Endothelial cell of umbilical vein (primary cell): ENCODE results near the gene PCBP1. TPM values are rescaled to one million over a fixed set of nuclear protein-coding genes. Genes with fewer than 3 reads are reported as not detected.

Experiments
- BruUV-seq: library from RNA; stranded (reverse); fragments of 400-500 nt; replicated peaks from 2 replicates; lab custom pipeline; 2021; lab: Mats Ljungman, UMichigan
- CTCF ChIA-PET: fragments of 300-600, 350-600 bp; sonication (Branson Sonifier 250); formaldehyde crosslinking; loops from one replicate; lab custom pipeline; 2021; ENCODE audit warnings: antibody characterized with exemption, inconsistent platforms; lab: Charles Lee
- POLR2A ChIA-PET: fragments of 300-600, 350-600 bp; sonication (Branson Sonifier 250); formaldehyde crosslinking; loops from one replicate; lab custom pipeline; 2021; ENCODE audit warnings: antibody characterized with exemption, inconsistent platforms; lab: Charles Lee
- DNase-seq: peaks from one replicate; pipeline ENCODE4 v3.0.0-alpha.2; 2011; ENCODE audit warnings: low read depth, low spot score
- FAIRE-seq: peaks from 2 replicates; lab custom pipeline; 2011; peaks lifted over from hg19 to GRCh38; lab: Jason Lieb, UNC
- H2AFZ ChIP-seq: 2 replicates; pipeline ENCODE4 v1.6.0; 2012; ENCODE audit warnings: low read depth, low read length, control low read depth, inconsistent platforms
- H3K27ac ChIP-seq: 2 replicates; pipeline ENCODE4 v1.5.1; 2011; ENCODE audit warnings: low read depth, mild to moderate bottlenecking, control low read depth, low read length, moderate library complexity; ENCODE audit not compliant: insufficient read depth
- H3K27me3 ChIP-seq, 2 experiments: 2 replicates each; pipeline versions ENCODE4 v1.6.0 to v1.6.1; 2011; ENCODE audit warnings: low read length in 2 of 2, mixed read lengths in 1 of 2; ENCODE audit not compliant: control insufficient read depth in 2 of 2, insufficient read depth in 2 of 2
- H3K36me3 ChIP-seq, 2 experiments: 2 replicates in 1 of 2; 3 replicates in 1 of 2; pipeline ENCODE4 v1.5.1; 2011; ENCODE audit warnings: low read length in 2 of 2, mild to moderate bottlenecking in 1 of 2, moderate library complexity in 1 of 2; ENCODE audit not compliant: control insufficient read depth in 2 of 2, insufficient read depth in 2 of 2; ENCODE audit errors: extremely low read depth in 1 of 2
- H3K4me1 ChIP-seq: 3 replicates; pipeline ENCODE4 v1.5.1; 2011; ENCODE audit warnings: mild to moderate bottlenecking, low read length; ENCODE audit not compliant: control insufficient read depth, insufficient read depth; ENCODE audit errors: extremely low read depth
- H3K4me2 ChIP-seq: 2 replicates; pipeline ENCODE4 v1.6.1; 2011; ENCODE audit warnings: low read length, control low read depth, mixed read lengths; ENCODE audit not compliant: insufficient read depth
- H3K4me3 ChIP-seq, 3 experiments: fragments of 200-600 bp in 1 of 3; sonication (generic), shearing (Covaris generic) in 1 of 3; replicated peaks in 1 of 3; 2 replicates each; pipeline ENCODE4 v1.5.1; 2011 to 2016; ENCODE audit warnings: control low read depth in 3 of 3, low read length in 3 of 3, mild to moderate bottlenecking in 2 of 3, inconsistent platforms in 1 of 3, low read depth in 1 of 3, moderate library complexity in 1 of 3; ENCODE audit not compliant: insufficient read depth in 1 of 3
- H3K79me2 ChIP-seq: 2 replicates; pipeline ENCODE4 v1.6.0; 2012; ENCODE audit warnings: low read length, inconsistent platforms; ENCODE audit not compliant: control insufficient read depth, insufficient read depth
- H3K9ac ChIP-seq: replicated peaks from 2 replicates; pipeline ENCODE3; 2011; ENCODE audit warnings: low read length, control low read depth; ENCODE audit not compliant: insufficient read depth; ENCODE audit errors: extremely low read depth
- H3K9me1 ChIP-seq: replicated peaks from 3 replicates; pipeline ENCODE4 v1.6.0; 2011; ENCODE audit warnings: mild to moderate bottlenecking, low read length; ENCODE audit not compliant: control insufficient read depth, insufficient read depth; ENCODE audit errors: extremely low read depth
- H3K9me3 ChIP-seq: replicated peaks from 2 replicates; pipeline ENCODE4 v1.5.1; 2012; ENCODE audit warnings: low read length, inconsistent platforms; ENCODE audit not compliant: control insufficient read depth, insufficient read depth
- H4K20me1 ChIP-seq: replicated peaks from 2 replicates; pipeline ENCODE3; 2011; ENCODE audit warnings: mild to moderate bottlenecking, low read length; ENCODE audit not compliant: control insufficient read depth, insufficient read depth; ENCODE audit errors: extremely low read depth
- EZH2 ChIP-seq: IDR thresholded peaks from 2 replicates; pipeline ENCODE4 v1.6.1; 2012; ENCODE audit warnings: borderline replicate concordance, low read depth, mild to moderate bottlenecking, moderate library complexity, low read length, inconsistent platforms; ENCODE audit not compliant: severe bottlenecking
- GATA2 ChIP-seq: IDR thresholded peaks from 2 replicates; pipeline ENCODE4 v1.7.0; 2011; ENCODE audit warnings: low read depth, mild to moderate bottlenecking, moderate library complexity, mixed read lengths, low read length; ENCODE audit not compliant: insufficient read length, insufficient read depth
- JUN ChIP-seq: IDR thresholded peaks from 2 replicates; pipeline ENCODE4 v1.6.1; 2011; ENCODE audit warnings: borderline replicate concordance, low read depth; ENCODE audit not compliant: insufficient read length, insufficient read depth
- MAX ChIP-seq: IDR thresholded peaks from 2 replicates; pipeline ENCODE4 v1.6.1; 2011; ENCODE audit not compliant: insufficient read depth, insufficient read length
- MYC ChIP-seq: IDR thresholded peaks from one replicate; pipeline ENCODE4 v1.6.1; 2011; ENCODE audit warnings: mild to moderate bottlenecking, low read depth, low read length
- dilution Hi-C: fragments of 300-500 bp; cut with MboI; formaldehyde crosslinking; loops from one replicate; pipeline ENCODE4 v1.15.0; 2019; ENCODE audit warnings: low sequenced_read_pairs; ENCODE audit not compliant: extremely low pct_ligation_motif_present
- intact Hi-C: fragments of 100-400 bp; cut with micrococcal nuclease; formaldehyde crosslinking; loops from one replicate; pipeline ENCODE4 v1.10.0; 2022
- polyA plus RNA-seq, 4 experiments: library from polyadenylated mRNA; depleted of rRNA in 3 of 4; stranded (reverse) in 3 of 4; unstranded in 1 of 4; fragments of >200 nt; gene quantifications; 2 replicates each; pipeline versions ENCODE4 v1.2.1 to v1.2.3, GENCODE V29; 2011 to 2012; ENCODE audit warnings: missing spikeins in 1 of 4
- total RNA-seq: library from RNA; stranded (reverse); gene quantifications from 2 replicates; pipeline ENCODE4 v1.2.3, GENCODE V29; 2021

PCBP1 gene
- total and polyA plus RNA-seq, 2 donors (not counting 3 experiments of a cell fraction or from before 2014, with no cell fraction given), result 196 to 360 TPM

- DNase-seq (peak; percentile 91), FAIRE-seq (peak; percentile 66)
- peaks cover 5 to 12% of the 10 kb centered on the region in 2 experiments for H3K36me3 ChIP-seq
- H3K4me2 ChIP-seq, result peak overlapping the region; percentile 81
- ChIA-PET POLR2A (interaction anchor here (0.6 to 3.1 kb wide), 4 partner anchors 15 to 172 kb away, joined by 4 to 15 read pairs (median 6); partner anchors contain the start of gene MXD1), CTCF (interaction anchor here (0.7 to 3.8 kb wide), 7 partner anchors 15 to 169 kb away, joined by 3 to 22 read pairs (median 3); no protein-coding TSS in a partner anchor)
- peaks cover 27% of the 10 kb centered on the region for H3K79me2 ChIP-seq
- H2AFZ ChIP-seq, result peak overlapping the region; percentile 83
- TF ChIP-seq JUN (no peak), MYC (peak; percentile 93), GATA2 (no peak), EZH2 (no peak), MAX (peak; percentile 93)
- H3K9ac ChIP-seq, result peak overlapping the region; percentile 99
- H3K4me1 ChIP-seq, result peaks cover 29% of the 10 kb centered on the region
- no peaks in the 10 kb centered on the region for H3K9me3 ChIP-seq
- dilution Hi-C loops, result no loop called here
- H4K20me1 ChIP-seq, result no peaks in the 10 kb centered on the region
- H3K27ac ChIP-seq, result peak overlapping the region; percentile 100
- intact Hi-C loops, result loop anchor here (1.0 to 5.0 kb wide), 5 partner anchors 46 to 206 kb away; partner anchors contain the start of genes C2orf42, SNRPG and TIA1
- BruUV-seq, result no TSS peak
- no peaks in the 10 kb centered on the region for H3K9me1 ChIP-seq
- peak overlapping the region in 2 of 3 experiments; percentile 24 to 91 for H3K4me3 ChIP-seq
- no peaks in the 10 kb centered on the region for H3K27me3 ChIP-seq
Measured at GRCh38 chr2:70086278-70086837, 919 bp upstream of the PCBP1 start.
